Measurements from ENCODE around the gene TNFSF18.

DNA sequence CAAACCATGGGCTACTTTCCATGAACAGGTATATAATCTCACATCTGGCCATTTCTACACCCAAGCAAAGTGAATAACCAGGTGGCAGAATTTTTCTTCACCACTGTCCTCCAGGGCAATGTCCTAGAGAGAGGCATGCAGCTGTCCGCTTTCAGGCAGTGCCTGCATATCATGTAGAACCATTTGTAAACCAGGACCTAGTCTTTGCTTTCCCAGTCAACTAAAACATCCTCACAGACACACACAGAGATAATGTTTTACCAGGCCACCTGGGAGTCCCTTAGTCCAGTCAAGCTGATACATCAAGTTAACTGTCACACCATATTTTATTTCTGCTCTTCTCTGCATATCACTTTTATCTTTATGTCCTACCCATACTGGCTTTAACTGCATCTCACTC, 26.2 kb downstream of the TNFSF18 start:
- no peak for TF ChIP-seq POLR2AphosphoS5 (IDR thresholded peaks at IDR 0.05; ENCODE audit: borderline replicate concordance, low read depth, low read length)
- no peak for TF ChIP-seq EZH2 (IDR thresholded peaks at IDR 0.05)
